ENCODE measurements around the gene HECW1.
A peak's percentile ranks its signal among the peaks of the same experiment; 100 is the strongest.

Gene HECW1

GRCh38 chr7:43486634-43487033 lies 374.2 kb downstream of the HECW1 start:
- DNase-seq (ENCODE audit: low read depth), result no peak
- H3K4me3 ChIP-seq (ENCODE audit: control insufficient read depth, low read depth, low read length), result no peak overlapping the region
- TF ChIP-seq CTCF (conservative IDR thresholded peaks at IDR 0.05; ENCODE audit: control insufficient read depth, insufficient read depth, low read depth, low read length), result no peak

- no peak for TF ChIP-seq CTCF (conservative IDR thresholded peaks at IDR 0.05; ENCODE audit: control insufficient read depth, insufficient read depth, low read depth, low read length)
- no peak overlapping the region for H3K4me3 ChIP-seq (ENCODE audit: control insufficient read depth, low read depth, low read length)
- no peak for DNase-seq (ENCODE audit: low read depth)
Measured at GRCh38 chr7:43487731-43488073, 375.3 kb downstream of the HECW1 start.

- TF ChIP-seq CTCF (conservative IDR thresholded peaks at IDR 0.05; ENCODE audit: control insufficient read depth, insufficient read depth, low read depth, low read length), result no peak
Measured at GRCh38 chr7:43489257-43489656, 376.8 kb downstream of the HECW1 start.

GRCh38 chr7:43490016-43490415 lies 377.6 kb downstream of the HECW1 start:
- no peak for TF ChIP-seq CTCF (conservative IDR thresholded peaks at IDR 0.05; ENCODE audit: control insufficient read depth, insufficient read depth, low read depth, low read length)
- no peak for DNase-seq (ENCODE audit: low read depth)
- H3K4me3 ChIP-seq (ENCODE audit: control insufficient read depth, low read depth, low read length), result no peak overlapping the region

More at GRCh38 chr7:43489257-43489656, 376.8 kb downstream of the HECW1 start:
- H3K4me3 ChIP-seq (ENCODE audit: control insufficient read depth, low read depth, low read length), result no peak overlapping the region
- DNase-seq (ENCODE audit: low read depth), result no peak

- TF ChIP-seq CTCF (conservative IDR thresholded peaks at IDR 0.05; ENCODE audit: control insufficient read depth, insufficient read depth, low read depth, low read length), result no peak
Measured at GRCh38 chr7:43491123-43491522, 378.7 kb downstream of the HECW1 start.

GRCh38 chr7:43491984-43492383 lies 379.5 kb downstream of the HECW1 start:
- no peak overlapping the region for H3K4me3 ChIP-seq (ENCODE audit: control insufficient read depth, low read depth, low read length)
- peak; percentile 86 for DNase-seq (ENCODE audit: low read depth)
- TF ChIP-seq CTCF (conservative IDR thresholded peaks at IDR 0.05; ENCODE audit: control insufficient read depth, insufficient read depth, low read depth, low read length), result no peak

More at GRCh38 chr7:43491123-43491522, 378.7 kb downstream of the HECW1 start:
- no peak for DNase-seq (ENCODE audit: low read depth)
- H3K4me3 ChIP-seq (ENCODE audit: control insufficient read depth, low read depth, low read length), result no peak overlapping the region

- no peak for TF ChIP-seq CTCF (conservative IDR thresholded peaks at IDR 0.05; ENCODE audit: control insufficient read depth, insufficient read depth, low read depth, low read length)
- H3K4me3 ChIP-seq (ENCODE audit: control insufficient read depth, low read depth, low read length), result no peak overlapping the region
- no peak for DNase-seq (ENCODE audit: low read depth)
Measured at GRCh38 chr7:43492896-43493295, 380.4 kb downstream of the HECW1 start.

All from fibroblast of mammary gland (primary cell).